Tibial nerve (tissue), 4 donors: ENCODE data around the gene IQSEC1.

Source experiments
- CTCF ChIP-seq, 5 experiments: fragments of 200-600 bp in 3 of 5; fragments of 450-650 bp in 2 of 5; sonication (generic) in 3 of 5; IDR thresholded peaks; one replicate each; pipeline ENCODE4 v1.5.1; 2016 to 2019; ENCODE audit warnings: antibody characterized with exemption in 5 of 5, mild to moderate bottlenecking in 3 of 5, moderate library complexity in 2 of 5
- EP300 ChIP-seq, 2 donors: sonication (generic); formaldehyde crosslinking; IDR thresholded peaks; one replicate each; pipeline ENCODE4 v1.6.1; 2017; ENCODE audit warnings: antibody characterized with exemption in 2 of 2, mild to moderate bottlenecking in 1 of 2
- POLR2A ChIP-seq, 2 donors: fragments of 450-650 bp; IDR thresholded peaks; one replicate each; pipeline ENCODE4 v1.6.1; 2017; ENCODE audit warnings: antibody characterized with exemption in 2 of 2, mild to moderate bottlenecking in 2 of 2, moderate library complexity in 2 of 2

DNA sequence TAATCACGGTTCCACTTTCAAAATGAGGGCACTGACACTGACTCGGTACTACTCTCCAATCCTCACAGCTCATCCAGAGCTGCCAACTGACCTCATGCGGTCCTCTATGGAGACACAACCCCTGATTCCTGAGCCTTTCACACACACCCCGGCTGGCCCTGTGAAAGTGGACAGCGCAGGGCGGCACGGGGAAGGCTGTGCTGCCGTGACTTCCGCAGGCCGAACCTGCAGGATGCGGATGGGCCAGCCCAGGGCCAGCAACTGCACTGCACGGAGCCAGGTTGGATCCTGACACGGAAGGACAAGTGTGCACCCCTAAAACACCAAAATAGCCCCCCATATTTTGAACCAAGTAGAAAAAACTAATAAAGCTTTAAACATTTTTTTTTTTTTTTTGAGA is 41.0 kb downstream of the IQSEC1 start:
- TF ChIP-seq CTCF (IDR thresholded peaks at IDR 0.05): no peak
- TF ChIP-seq POLR2A (IDR thresholded peaks at IDR 0.05): no peak
- no peak for TF ChIP-seq EP300 (IDR thresholded peaks at IDR 0.05)
